Measurements from ENCODE around the gene IGSF6.

DNA sequence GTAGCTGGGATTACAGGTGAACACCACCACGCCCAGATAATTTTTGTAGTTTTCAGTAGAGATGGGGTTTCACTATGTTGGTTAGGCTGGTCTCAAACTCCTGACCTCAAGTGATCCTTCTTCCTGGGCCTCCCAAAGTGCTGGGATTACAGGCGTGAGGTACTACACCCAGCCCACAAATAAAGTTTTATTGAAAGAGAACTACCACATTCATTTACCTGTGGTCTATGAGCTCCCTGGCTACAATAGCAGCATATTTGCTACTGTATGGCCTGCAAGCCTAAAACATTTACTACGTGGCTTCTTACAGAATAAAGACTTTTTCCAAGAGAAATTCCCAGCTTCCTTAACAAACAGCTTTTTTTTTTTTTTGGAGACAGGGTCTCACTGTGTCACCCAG, 49.6 kb downstream of the IGSF6 start:
- TF ChIP-seq, protein P1, sequence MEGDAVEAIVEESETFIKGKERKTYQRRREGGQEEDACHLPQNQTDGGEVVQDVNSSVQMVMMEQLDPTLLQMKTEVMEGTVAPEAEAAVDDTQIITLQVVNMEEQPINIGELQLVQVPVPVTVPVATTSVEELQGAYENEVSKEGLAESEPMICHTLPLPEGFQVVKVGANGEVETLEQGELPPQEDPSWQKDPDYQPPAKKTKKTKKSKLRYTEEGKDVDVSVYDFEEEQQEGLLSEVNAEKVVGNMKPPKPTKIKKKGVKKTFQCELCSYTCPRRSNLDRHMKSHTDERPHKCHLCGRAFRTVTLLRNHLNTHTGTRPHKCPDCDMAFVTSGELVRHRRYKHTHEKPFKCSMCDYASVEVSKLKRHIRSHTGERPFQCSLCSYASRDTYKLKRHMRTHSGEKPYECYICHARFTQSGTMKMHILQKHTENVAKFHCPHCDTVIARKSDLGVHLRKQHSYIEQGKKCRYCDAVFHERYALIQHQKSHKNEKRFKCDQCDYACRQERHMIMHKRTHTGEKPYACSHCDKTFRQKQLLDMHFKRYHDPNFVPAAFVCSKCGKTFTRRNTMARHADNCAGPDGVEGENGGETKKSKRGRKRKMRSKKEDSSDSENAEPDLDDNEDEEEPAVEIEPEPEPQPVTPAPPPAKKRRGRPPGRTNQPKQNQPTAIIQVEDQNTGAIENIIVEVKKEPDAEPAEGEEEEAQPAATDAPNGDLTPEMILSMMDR (IDR thresholded peaks at IDR 0.05) = no peak
- TF ChIP-seq POLR2A (IDR thresholded peaks at IDR 0.05) = no peak
